K562 (cell line): Measurements from ENCODE around the gene ILK. TPM values are rescaled to one million over a fixed set of nuclear protein-coding genes. Genes with fewer than 3 reads are reported as not detected.

Experiments
- ATAC-seq: fragments of 200-7000 bp; cut with Tn5 transposase; 3 replicates; pipeline ENCODE4 v1.9.1; 2020; ENCODE audit warnings: moderate library complexity
- BruUV-seq: library from RNA; stranded (reverse); fragments of 400-500 nt; replicated peaks from 2 replicates; lab custom pipeline; 2021; lab: Mats Ljungman, UMichigan
- CTCF ChIA-PET: fragments of 300-600 bp; formaldehyde crosslinking; extraction: SDS; loops from one replicate; lab custom pipeline; 2021; ENCODE audit warnings: low intra/inter-chr PET ratio; lab: Yijun Ruan, JAX
- POLR2A ChIA-PET: fragments of 300-600, 350-650 bp; sonication (Branson Sonifier 250); formaldehyde crosslinking; extraction: SDS; loops from one replicate; lab custom pipeline; 2021; ENCODE audit warnings: antibody characterized with exemption, inconsistent platforms; lab: Yijun Ruan, JAX
- DNase-seq, 4 experiments: peaks; one replicate each; pipeline versions ENCODE4 v3.0.0 to v3.0.0-alpha.2; 2011 to 2018; ENCODE audit warnings: low spot score in 3 of 4, mixed read lengths in 3 of 4; ENCODE audit errors: extremely low read depth in 1 of 4
- FAIRE-seq: peaks from 2 replicates; lab custom pipeline; 2011; peaks lifted over from hg19 to GRCh38; lab: Jason Lieb, UNC
- H2AFZ ChIP-seq: 2 replicates; pipeline ENCODE4 v1.6.0; 2011; ENCODE audit warnings: low read depth, low read length, control low read depth, inconsistent platforms
- H3K27ac ChIP-seq: fragments of 200-600 bp; 3 replicates; pipeline ENCODE4 v1.8.0; 2011; ENCODE audit warnings: low read depth, mild to moderate bottlenecking, control low read depth, inconsistent platforms, low read length, moderate library complexity, mixed read lengths; ENCODE audit errors: extremely low read depth
- H3K27me3 ChIP-seq, 2 experiments: fragments of 300-600 bp in 1 of 2; 2 replicates in 1 of 2; 3 replicates in 1 of 2; pipeline versions ENCODE4 v1.6.0 to v1.8.0; 2011; ENCODE audit warnings: inconsistent platforms in 2 of 2, low read length in 2 of 2, mild to moderate bottlenecking in 1 of 2, mixed read lengths in 1 of 2, moderate library complexity in 1 of 2; ENCODE audit not compliant: control insufficient read depth in 2 of 2, insufficient read depth in 2 of 2
- H3K36me3 ChIP-seq: fragments of 300-600 bp; 3 replicates; pipeline ENCODE4 v1.8.0; 2011; ENCODE audit warnings: mild to moderate bottlenecking, low read length, inconsistent platforms; ENCODE audit not compliant: control insufficient read depth, insufficient read depth
- H3K4me1 ChIP-seq, 2 experiments: fragments of 200-600 bp in 1 of 2; replicated peaks in 1 of 2; 2 replicates in 1 of 2; 3 replicates in 1 of 2; pipeline versions ENCODE4 v1.5.1 to v1.8.0; 2011; ENCODE audit warnings: inconsistent platforms in 2 of 2, low read length in 2 of 2, mild to moderate bottlenecking in 1 of 2, mixed read lengths in 1 of 2, moderate library complexity in 1 of 2; ENCODE audit not compliant: control insufficient read depth in 2 of 2, insufficient read depth in 2 of 2
- H3K4me2 ChIP-seq: 2 replicates; pipeline ENCODE4 v1.6.1; 2011; ENCODE audit warnings: low read length, control low read depth, inconsistent platforms, mixed read lengths; ENCODE audit not compliant: insufficient read depth
- H3K4me3 ChIP-seq: fragments of 200-600 bp; sonication (generic), shearing (Covaris generic); 2 replicates; pipeline ENCODE4 v1.5.1; 2016; ENCODE audit warnings: control low read depth, inconsistent platforms
- H3K79me2 ChIP-seq: fragments of 200-600 bp; 3 replicates; pipeline ENCODE4 v1.8.0; 2011; ENCODE audit warnings: low read length, inconsistent platforms; ENCODE audit not compliant: control insufficient read depth, insufficient read depth
- H3K9ac ChIP-seq, 2 experiments: 2 replicates each; pipeline versions ENCODE4 v1.6.0 to v1.6.1; 2011; ENCODE audit warnings: low read depth in 2 of 2, low read length in 2 of 2, control low read depth in 1 of 2, inconsistent platforms in 1 of 2, mild to moderate bottlenecking in 1 of 2, mixed read lengths in 1 of 2; ENCODE audit not compliant: insufficient read depth in 1 of 2
- H3K9me1 ChIP-seq: one replicate; pipeline ENCODE4 v1.6.0; 2011; ENCODE audit warnings: inconsistent platforms, mild to moderate bottlenecking, low read length, moderate library complexity; ENCODE audit not compliant: control insufficient read depth, insufficient read depth
- H3K9me3 ChIP-seq: replicated peaks from 2 replicates; pipeline ENCODE4 v1.5.1; 2011; ENCODE audit warnings: low read depth, low read length, inconsistent platforms; ENCODE audit not compliant: control insufficient read depth, insufficient read depth
- H4K20me1 ChIP-seq: replicated peaks from 2 replicates; pipeline ENCODE4 v1.6.1; 2011; ENCODE audit warnings: low read length, inconsistent platforms, mixed read lengths; ENCODE audit not compliant: control insufficient read depth, insufficient read depth
- ASH1L ChIP-seq: fragments of 450-650 bp; IDR thresholded peaks from 2 replicates; pipeline ENCODE4 v1.6.1; 2018; ENCODE audit warnings: borderline replicate concordance, mild to moderate bottlenecking, low read depth; ENCODE audit not compliant: partially characterized antibody
- BACH1 ChIP-seq: fragments of 200-800 bp; sonication (Bioruptor generic); IDR thresholded peaks from 2 replicates; pipeline ENCODE4 v1.6.1; 2016; ENCODE audit warnings: missing genetic modification characterization, missing compliant biosample characterization
- CHCHD3 ChIP-seq: fragments of 250-450 bp; sonication (Bioruptor Pico); IDR thresholded peaks from 2 replicates; pipeline ENCODE4 v2.1.2; 2022; ENCODE audit warnings: mild to moderate bottlenecking
- CREB1 ChIP-seq, 2 experiments: sonication (generic) in 1 of 2; formaldehyde crosslinking in 1 of 2; IDR thresholded peaks; 2 replicates each; pipeline versions ENCODE4 v1.6.1 to v1.8.0; 2012 to 2022; ENCODE audit warnings: inconsistent platforms in 1 of 2, mild to moderate bottlenecking in 1 of 2, missing genetic modification reagents in 1 of 2, moderate library complexity in 1 of 2
- LARP7 ChIP-seq: fragments of 450-650 bp; IDR thresholded peaks from 2 replicates; pipeline ENCODE4 v1.6.1; 2016
- MED1 ChIP-seq: sonication (generic); formaldehyde crosslinking; IDR thresholded peaks from 2 replicates; pipeline ENCODE4 v1.8.1; 2023; ENCODE audit warnings: missing genetic modification reagents, borderline replicate concordance
- MXD1 ChIP-seq: fragments of 250-450 bp; sonication (Bioruptor Pico); IDR thresholded peaks from 2 replicates; pipeline ENCODE4 v1.8.0; 2021; ENCODE audit warnings: borderline replicate concordance, mild to moderate bottlenecking, moderate library complexity; ENCODE audit not compliant: poor library complexity, severe bottlenecking
- NFYB ChIP-seq: IDR thresholded peaks from 2 replicates; pipeline ENCODE4 v1.6.1; 2011; ENCODE audit warnings: mild to moderate bottlenecking, moderate library complexity; ENCODE audit not compliant: insufficient read length; ENCODE audit errors: extremely low read depth
- PHB2 ChIP-seq: fragments of 450-650 bp; IDR thresholded peaks from 2 replicates; pipeline ENCODE4 v1.6.1; 2017; ENCODE audit warnings: low read depth
- POLR2A ChIP-seq: fragments of 450-650 bp; conservative IDR thresholded peaks from 2 replicates; pipeline ENCODE4 v1.6.1; 2016
- RFX1 ChIP-seq: fragments of 450-650 bp; IDR thresholded peaks from 2 replicates; pipeline ENCODE4 v1.6.1; 2016; ENCODE audit warnings: mild to moderate bottlenecking, moderate library complexity
- TFAP4 ChIP-seq: sonication (generic); formaldehyde crosslinking; IDR thresholded peaks from 2 replicates; pipeline ENCODE4 v1.8.0; 2022; ENCODE audit warnings: missing genetic modification reagents, mild to moderate bottlenecking, moderate library complexity, borderline replicate concordance
- WHSC1 ChIP-seq: IDR thresholded peaks from one replicate; pipeline ENCODE4 v1.6.1; 2012; ENCODE audit warnings: low read length, control low read depth, inconsistent platforms
- ZNF311 ChIP-seq: fragments of 250-450 bp; sonication (Bioruptor Pico); IDR thresholded peaks from 2 replicates; pipeline ENCODE4 v1.4.0; 2020; ENCODE audit warnings: mild to moderate bottlenecking, moderate library complexity
- ZNF436 ChIP-seq: fragments of 250-450, 450-650 bp; sonication (Bioruptor Pico); formaldehyde crosslinking; IDR thresholded peaks from 2 replicates; pipeline ENCODE4 v1.7.0; 2020; ENCODE audit warnings: mild to moderate bottlenecking
- ZNF561 ChIP-seq: fragments of 450-650 bp; formaldehyde crosslinking; conservative IDR thresholded peaks from 2 replicates; pipeline ENCODE4 v1.4.0; 2020; ENCODE audit warnings: mild to moderate bottlenecking, moderate library complexity
- ZNF583 ChIP-seq: fragments of 250-450 bp; sonication (Bioruptor Pico); IDR thresholded peaks from 2 replicates; pipeline ENCODE4 v1.4.0; 2020
- ZNF764 ChIP-seq: fragments of 250-450 bp; sonication (Bioruptor Pico); IDR thresholded peaks from 2 replicates; pipeline ENCODE4 v1.4.0; 2020; ENCODE audit warnings: low read depth, mild to moderate bottlenecking, moderate library complexity
- ZNF77 ChIP-seq: fragments of 250-450 bp; sonication (Bioruptor Pico); IDR thresholded peaks from 2 replicates; pipeline ENCODE4 v1.5.0; 2020
- WGBS: fragments of 100-300 bp; shearing (Covaris generic); methylation state at CpG from one replicate; pipeline ENCODE4 v1.1.6; 2016; ENCODE audit warnings: low coverage, mixed read lengths; ENCODE audit not compliant: insufficient coverage; ENCODE audit errors: missing lambda C conversion rate; 5-methylcytosine and 5-hydroxymethylcytosine counted together
- in situ Hi-C: fragments of 300-500 bp; cut with MboI; formaldehyde crosslinking; loops from 4 replicates; pipeline ENCODE4 v1.15.0; 2018; ENCODE audit warnings: inconsistent platforms, mixed read lengths
- intact Hi-C: fragments of 100-400 bp; cut with micrococcal nuclease; formaldehyde crosslinking; loops from 2 replicates; pipeline ENCODE4 v1.14.2; 2022
- polyA plus RNA-seq, 8 experiments: library from polyadenylated mRNA; depleted of rRNA in 4 of 8; stranded (reverse) in 5 of 8; unstranded in 3 of 8; fragments of >200 nt; fragmentation: Nextera tagmentation in 2 of 8; fragmentation: Illumina TruSeq in 1 of 8; extraction: Ambion mirVana in 2 of 8; extraction: Trizol in 1 of 8; gene quantifications; 2 replicates each; pipeline versions ENCODE4 v1.2.1 to v1.2.3, GENCODE V29; 2011 to 2014; ENCODE audit warnings: inconsistent platforms in 1 of 8, missing spikeins in 1 of 8
- total RNA-seq, 7 experiments: library from RNA; depleted of rRNA in 6 of 7; stranded (reverse); fragments of >200 nt in 6 of 7; fragmentation: Illumina TruSeq in 2 of 7; extraction: Trizol in 2 of 7; gene quantifications; 2 replicates each; pipeline versions ENCODE4 v1.2.1 to v1.2.3, GENCODE V29; 2011 to 2021; ENCODE audit warnings: low replicate concordance in 1 of 7

The ILK gene
- total and polyA plus RNA-seq, 9 of the 15 experiments (the other 6 are each of a cell fraction or from before 2014, with no cell fraction given) = 43.3 to 95.9 (median 58.9) TPM

GRCh38 chr11:6567371-6567745, 36.2 kb upstream of the ILK start (continued):
- TF ChIP-seq ZNF436 (CRISPR knock-in tag) (no peak), CREB1 (IDR thresholded peaks at IDR 0.05) (no peak), CREB1 (CRISPR knock-in tag; IDR thresholded peaks at IDR 0.05) (no peak), ZNF311 (no peak), CHCHD3 (CRISPR knock-in tag) (no peak), POLR2A (no peak), ASH1L (no peak), WHSC1 (no peak)

- Histone ChIP-seq H3K4me2 (peak overlapping the region; percentile 30), H3K9me3 (no peaks in the 10 kb centered on the region), H3K27me3 (no peaks in the 10 kb centered on the region), H3K79me2 (no peaks in the 10 kb centered on the region), H3K4me3 (no peak overlapping the region), H3K9me1 (peaks cover 8% of the 10 kb centered on the region), H2AFZ (peak overlapping the region; percentile 7; the same call in 1 of the 2 replicates), H3K4me1 (peaks cover 41 to 54% of the 10 kb centered on the region in 2 experiments), H4K20me1 (no peaks in the 10 kb centered on the region), H3K36me3 (no peaks in the 10 kb centered on the region), H3K9ac (peak overlapping the region in 1 of 2 experiments; percentile 3; a peak in 1 of 4 replicates), H3K27ac (peak overlapping the region; percentile 61)
- CTCF ChIA-PET = no interaction called here
- POLR2A ChIA-PET = interaction anchor here (0.6 to 2.6 kb wide), 12 partner anchors 12 to 177 kb away, joined by 3 to 19 read pairs (median 3); partner anchors contain the start of gene ILK
- peak; percentile 83 to 94 (median 89) for DNase-seq
- in situ Hi-C loops (no loop called here), intact Hi-C loops (loop anchor here (2.0 kb wide), 2 partner anchors 34 to 38 kb away; partner anchors contain the start of genes ILK and RRP8)
- 28% methylated on average over 4 of the region's 4 CpGs for WGBS
- peak; percentile 98 for FAIRE-seq
- no TSS peak for BruUV-seq
- ATAC-seq = peak; percentile 88
- TF ChIP-seq MXD1 (CRISPR knock-in tag) (no peak), ZNF583 (CRISPR knock-in tag) (no peak), RFX1 (no peak), PHB2 (no peak), BACH1 (tag) (peak; percentile 100), NFYB (no peak), TFAP4 (CRISPR knock-in tag) (peak; percentile 100), LARP7 (no peak), ZNF561 (no peak), MED1 (CRISPR knock-in tag) (no peak), ZNF77 (CRISPR knock-in tag) (no peak), ZNF764 (CRISPR knock-in tag) (no peak)
These were observed 35.2 kb upstream of the ILK start for GRCh38 chr11:6568191-6568918.
